Ishikawa (cell line): ENCODE measurements around the gene SLC25A5.

Source experiments
- CEBPB ChIP-seq: IDR thresholded peaks from 2 replicates; pipeline ENCODE4 v1.6.1; 2012
- CREB1 ChIP-seq: IDR thresholded peaks from 2 replicates; pipeline ENCODE4 v1.6.1; 2012; ENCODE audit warnings: low read depth
- EGR1 ChIP-seq: IDR thresholded peaks from 2 replicates; pipeline ENCODE4 v1.6.1; 2012
- EP300 ChIP-seq: IDR thresholded peaks from 2 replicates; pipeline ENCODE4 v1.6.1; 2012; ENCODE audit warnings: borderline replicate concordance
- FOXM1 ChIP-seq: IDR thresholded peaks from 2 replicates; pipeline ENCODE4 v1.6.1; 2012; ENCODE audit warnings: low read depth, borderline replicate concordance
- MAX ChIP-seq: IDR thresholded peaks from 2 replicates; pipeline ENCODE4 v1.6.1; 2012
- NFIC ChIP-seq: IDR thresholded peaks from 2 replicates; pipeline ENCODE4 v1.6.1; 2012
- RAD21 ChIP-seq: IDR thresholded peaks from 2 replicates; pipeline ENCODE4 v1.6.1; 2012; ENCODE audit warnings: low read depth
- REST ChIP-seq: IDR thresholded peaks from 2 replicates; pipeline ENCODE4 v1.6.1; 2012; ENCODE audit warnings: low read depth, mild to moderate bottlenecking
- TAF1 ChIP-seq: IDR thresholded peaks from 2 replicates; pipeline ENCODE4 v1.6.1; 2012; ENCODE audit warnings: low read depth, mild to moderate bottlenecking
- TCF12 ChIP-seq: IDR thresholded peaks from 2 replicates; pipeline ENCODE4 v1.6.1; 2012; ENCODE audit warnings: low read depth
- TEAD4 ChIP-seq: IDR thresholded peaks from 2 replicates; pipeline ENCODE4 v1.6.1; 2012
- USF1 ChIP-seq: IDR thresholded peaks from 2 replicates; pipeline ENCODE4 v1.6.1; 2012
- YY1 ChIP-seq: IDR thresholded peaks from 2 replicates; pipeline ENCODE4 v1.6.1; 2012; ENCODE audit warnings: low read depth
- ZBTB7A ChIP-seq: IDR thresholded peaks from 2 replicates; pipeline ENCODE4 v1.6.1; 2012; ENCODE audit warnings: low read depth

The SLC25A5 gene

GRCh38 chrX:119505945-119506344, 37.7 kb downstream of the SLC25A5 start:
- TF ChIP-seq CEBPB = no peak
- no peak for TF ChIP-seq TAF1
- no peak for TF ChIP-seq EP300
- TF ChIP-seq USF1 = no peak
- no peak for TF ChIP-seq CREB1
- no peak for TF ChIP-seq MAX
- TF ChIP-seq FOXM1 = no peak
- no peak for TF ChIP-seq RAD21
- no peak for TF ChIP-seq REST
- TF ChIP-seq ZBTB7A = no peak
- TF ChIP-seq NFIC = no peak
- no peak for TF ChIP-seq TCF12
- no peak for TF ChIP-seq YY1
- no peak for TF ChIP-seq TEAD4
- TF ChIP-seq EGR1 = no peak

GRCh38 chrX:119507206-119507605, 39.0 kb downstream of the SLC25A5 start:
- TF ChIP-seq RAD21 = no peak
- no peak for TF ChIP-seq NFIC
- no peak for TF ChIP-seq EP300
- no peak for TF ChIP-seq TAF1
- no peak for TF ChIP-seq USF1

GRCh38 chrX:119512146-119512800, 44.0 kb downstream of the SLC25A5 start:
- TF ChIP-seq RAD21 = peak; percentile 90
- TF ChIP-seq FOXM1 = no peak

GRCh38 chrX:119516157-119516702, 48.0 kb downstream of the SLC25A5 start:
- TF ChIP-seq FOXM1 (no peak), RAD21 (peak; percentile 79)

GRCh38 chrX:119518371-119518770, 50.1 kb downstream of the SLC25A5 start:
- TF ChIP-seq NFIC (no peak), TCF12 (no peak), MAX (no peak), TAF1 (no peak), YY1 (no peak), EP300 (no peak), FOXM1 (no peak), RAD21 (no peak)
